Measurements from ENCODE around the gene ZNF747. TPM values are rescaled to one million over a fixed set of nuclear protein-coding genes. Genes with fewer than 3 reads are reported as not detected.
A peak's percentile ranks its signal among the peaks of the same experiment; 100 is the strongest.

Gene ZNF747
- total RNA-seq, result 4.3 and 4.8 TPM in 2 replicates
- long read RNA-seq, partial matches to known transcripts, result 0 of 1 reads
- long read RNA-seq, other reads (novel, unspliced or antisense), result 1 of 1 reads

DNA sequence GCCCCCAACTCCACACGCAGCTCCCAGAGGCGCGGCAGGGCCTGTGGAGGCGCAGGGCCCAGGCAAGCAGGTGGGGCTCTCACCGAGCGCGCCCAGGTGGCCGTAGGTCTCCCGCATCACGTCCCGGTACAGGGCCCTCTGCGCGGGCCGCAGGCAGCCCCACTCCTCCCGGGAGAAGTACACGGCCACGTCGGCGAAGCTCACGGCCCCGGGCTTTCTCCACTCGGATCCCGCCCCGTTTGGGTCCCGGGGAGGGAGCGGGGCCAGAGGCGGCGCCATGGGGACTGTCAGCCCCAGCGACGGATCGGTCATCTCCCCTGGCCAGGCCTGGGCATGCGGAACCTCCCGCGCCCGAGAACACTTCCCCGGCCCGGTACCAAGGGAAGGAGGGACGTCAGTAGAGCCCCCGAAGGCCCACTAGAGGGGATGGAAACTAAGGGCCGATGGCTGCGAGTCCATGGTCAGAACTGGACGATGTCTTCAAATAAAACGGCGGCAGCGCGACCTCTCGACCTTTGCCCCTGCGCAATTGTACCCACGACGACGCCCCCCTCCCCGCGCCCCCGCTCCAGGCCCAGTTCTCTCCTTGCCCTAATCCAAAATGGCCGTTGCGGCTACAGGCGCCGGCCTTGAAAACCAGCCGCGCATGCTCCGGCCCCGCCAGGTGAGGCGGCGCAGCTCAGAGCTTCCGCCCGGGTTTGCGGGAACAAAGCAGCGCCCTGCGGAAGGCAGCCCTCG lies at the start of gene ZNF747:
ZNF747 (minus strand) TSS at position 491 of the 738 bp plus-strand sequence; CDS start at position 312, 179 bp downstream.
- no peaks in the 10 kb centered on the region for H3K9me3 Mint-ChIP-seq (ENCODE audit: unreplicated experiment)
- TF ChIP-seq, protein P1, sequence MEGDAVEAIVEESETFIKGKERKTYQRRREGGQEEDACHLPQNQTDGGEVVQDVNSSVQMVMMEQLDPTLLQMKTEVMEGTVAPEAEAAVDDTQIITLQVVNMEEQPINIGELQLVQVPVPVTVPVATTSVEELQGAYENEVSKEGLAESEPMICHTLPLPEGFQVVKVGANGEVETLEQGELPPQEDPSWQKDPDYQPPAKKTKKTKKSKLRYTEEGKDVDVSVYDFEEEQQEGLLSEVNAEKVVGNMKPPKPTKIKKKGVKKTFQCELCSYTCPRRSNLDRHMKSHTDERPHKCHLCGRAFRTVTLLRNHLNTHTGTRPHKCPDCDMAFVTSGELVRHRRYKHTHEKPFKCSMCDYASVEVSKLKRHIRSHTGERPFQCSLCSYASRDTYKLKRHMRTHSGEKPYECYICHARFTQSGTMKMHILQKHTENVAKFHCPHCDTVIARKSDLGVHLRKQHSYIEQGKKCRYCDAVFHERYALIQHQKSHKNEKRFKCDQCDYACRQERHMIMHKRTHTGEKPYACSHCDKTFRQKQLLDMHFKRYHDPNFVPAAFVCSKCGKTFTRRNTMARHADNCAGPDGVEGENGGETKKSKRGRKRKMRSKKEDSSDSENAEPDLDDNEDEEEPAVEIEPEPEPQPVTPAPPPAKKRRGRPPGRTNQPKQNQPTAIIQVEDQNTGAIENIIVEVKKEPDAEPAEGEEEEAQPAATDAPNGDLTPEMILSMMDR (IDR thresholded peaks at IDR 0.05), result no peak
- H3K4me1 Mint-ChIP-seq (ENCODE audit: unreplicated experiment), result peaks cover 16% of the 10 kb centered on the region
- DNase-seq (ENCODE audit: extremely low spot score, unreplicated experiment), result peak; percentile 91
- H3K36me3 Mint-ChIP-seq (ENCODE audit: unreplicated experiment), result peaks cover 3% of the 10 kb centered on the region
- peak within 1 kb of the TSS; percentile 94 for H3K27ac Mint-ChIP-seq (ENCODE audit: unreplicated experiment)
- H3K4me3 Mint-ChIP-seq (ENCODE audit: unreplicated experiment), result peak within 1 kb of the TSS; percentile 83
- H3K27me3 Mint-ChIP-seq (ENCODE audit: unreplicated experiment), result no peaks in the 10 kb centered on the region

DNA sequence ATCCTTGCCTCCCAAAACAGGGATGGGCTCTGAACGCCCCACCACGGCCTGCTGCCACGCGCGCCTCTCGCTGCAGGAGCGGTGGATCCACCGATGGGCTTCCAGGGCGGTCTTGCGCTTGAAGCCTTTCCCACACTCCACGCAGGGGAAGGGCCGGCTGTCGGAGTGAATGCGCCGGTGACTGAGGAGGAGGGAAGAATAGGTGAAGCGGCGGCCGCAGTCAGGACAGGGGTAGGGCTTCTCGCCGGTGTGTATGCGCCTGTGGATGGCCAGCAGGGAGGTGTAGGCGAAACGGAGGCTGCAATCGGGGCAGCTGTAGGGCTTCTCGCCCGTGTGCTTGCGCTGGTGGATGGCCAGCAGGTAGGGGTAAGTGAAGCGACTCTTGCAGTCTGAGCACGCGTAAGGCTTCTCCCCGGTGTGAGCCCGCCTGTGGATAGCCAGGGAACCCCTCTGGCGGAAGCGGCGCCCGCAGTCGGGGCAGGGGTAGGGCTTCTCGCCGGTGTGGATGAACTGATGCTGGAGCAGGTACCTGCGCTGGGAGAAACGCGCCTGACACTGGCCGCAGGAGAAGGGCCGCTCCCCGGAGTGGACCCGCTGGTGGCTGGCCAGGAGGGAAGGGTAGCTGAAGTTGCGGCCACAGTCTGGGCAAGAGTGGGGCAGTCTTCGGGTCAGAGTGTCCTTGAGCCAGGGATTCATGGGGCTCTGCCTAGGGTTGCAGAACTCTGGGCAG lies 48.1 kb upstream of the ZNF747 start:
- Mint-ChIP-seq H3K36me3 (ENCODE audit: unreplicated experiment) (peaks cover 6% of the 10 kb centered on the region), H3K27me3 (ENCODE audit: unreplicated experiment) (no peaks in the 10 kb centered on the region), H3K9me3 (ENCODE audit: unreplicated experiment) (no peaks in the 10 kb centered on the region), H3K4me1 (ENCODE audit: unreplicated experiment) (peaks cover 15% of the 10 kb centered on the region), H3K4me3 (ENCODE audit: unreplicated experiment) (no peak overlapping the region), H3K27ac (ENCODE audit: unreplicated experiment) (no peak overlapping the region)
- TF ChIP-seq, protein P1 (IDR thresholded peaks at IDR 0.05), result no peak
- no peak for DNase-seq (ENCODE audit: extremely low spot score, unreplicated experiment)

DNA sequence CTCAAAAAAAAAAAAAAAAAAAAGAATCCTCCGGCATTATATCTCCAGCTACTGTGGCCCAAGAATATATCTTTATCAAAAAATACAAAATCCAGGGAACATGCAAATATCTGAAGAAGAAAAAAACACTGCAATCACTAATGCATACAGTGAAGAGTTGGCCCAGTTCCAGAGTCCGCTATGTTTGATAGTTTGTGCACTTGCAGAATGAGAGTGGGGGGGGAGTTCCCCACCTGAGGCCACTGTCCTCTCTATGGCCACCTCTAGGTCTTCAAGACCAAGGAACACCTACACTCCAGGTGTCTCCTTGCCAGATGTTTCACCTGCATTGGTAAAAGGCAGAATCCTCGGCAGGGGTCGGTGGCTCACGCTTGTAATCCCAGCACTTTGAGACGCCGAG lies 46.8 kb upstream of the ZNF747 start:
- H3K27ac Mint-ChIP-seq (ENCODE audit: unreplicated experiment), result no peak overlapping the region
- peaks cover 15% of the 10 kb centered on the region for H3K4me1 Mint-ChIP-seq (ENCODE audit: unreplicated experiment)
- H3K36me3 Mint-ChIP-seq (ENCODE audit: unreplicated experiment), result peaks cover 6% of the 10 kb centered on the region
- H3K27me3 Mint-ChIP-seq (ENCODE audit: unreplicated experiment), result no peaks in the 10 kb centered on the region
- no peaks in the 10 kb centered on the region for H3K9me3 Mint-ChIP-seq (ENCODE audit: unreplicated experiment)
- no peak overlapping the region for H3K4me3 Mint-ChIP-seq (ENCODE audit: unreplicated experiment)
- no peak for DNase-seq (ENCODE audit: extremely low spot score, unreplicated experiment)
- TF ChIP-seq, protein P1 (IDR thresholded peaks at IDR 0.05), result no peak

DNA sequence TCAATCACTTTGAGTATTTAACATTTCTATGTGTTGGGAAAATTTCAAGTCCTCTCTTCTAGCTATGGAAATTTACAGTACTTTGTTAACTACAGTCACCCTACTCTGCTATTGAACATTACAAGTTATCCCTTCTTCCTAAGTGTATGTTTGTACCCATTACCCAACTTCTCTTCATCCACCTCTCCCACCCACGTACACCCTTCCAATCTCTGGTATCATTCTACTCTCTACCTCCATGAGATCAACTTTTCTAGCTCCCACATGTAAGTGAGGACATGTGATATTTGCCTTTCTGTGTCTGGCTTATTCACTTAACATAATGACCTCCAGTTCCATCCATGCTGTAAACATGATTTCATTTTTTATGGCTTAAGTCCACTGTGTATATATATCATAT lies 40.0 kb upstream of the ZNF747 start:
- no peak for DNase-seq (ENCODE audit: extremely low spot score, unreplicated experiment)
- Mint-ChIP-seq H3K36me3 (ENCODE audit: unreplicated experiment) (peaks cover 2% of the 10 kb centered on the region), H3K4me3 (ENCODE audit: unreplicated experiment) (no peak overlapping the region), H3K27me3 (ENCODE audit: unreplicated experiment) (no peaks in the 10 kb centered on the region), H3K4me1 (ENCODE audit: unreplicated experiment) (peaks cover 19% of the 10 kb centered on the region), H3K9me3 (ENCODE audit: unreplicated experiment) (no peaks in the 10 kb centered on the region), H3K27ac (ENCODE audit: unreplicated experiment) (no peak overlapping the region)
- TF ChIP-seq, protein P1 (IDR thresholded peaks at IDR 0.05), result no peak
